ENCODE data around the gene ELL2.

Gene ELL2

GRCh38 chr5:95961617-95962474 lies at the start of gene ELL2:
ELL2 (minus strand) TSS chr5:95961851; CDS start chr5:95961721, 130 bp downstream.
- DNase-seq (ENCODE audit: low read depth): peak; percentile 93

GRCh38 chr5:96008987-96009647 lies 47.5 kb upstream of the ELL2 start:
- no peak for DNase-seq (ENCODE audit: low read depth)

GRCh38 chr5:96008487-96008886 lies 46.8 kb upstream of the ELL2 start:
- no peak for DNase-seq (ENCODE audit: low read depth)

- no peak for DNase-seq (ENCODE audit: low read depth)
These were observed 45.4 kb upstream of the ELL2 start for GRCh38 chr5:96007051-96007450.

GRCh38 chr5:96006291-96006690 lies 44.6 kb upstream of the ELL2 start:
- DNase-seq (ENCODE audit: low read depth): no peak

- DNase-seq (ENCODE audit: low read depth): no peak
These were observed 43.1 kb upstream of the ELL2 start for GRCh38 chr5:96004754-96005153.

GRCh38 chr5:96004087-96004486 lies 42.4 kb upstream of the ELL2 start:
- DNase-seq (ENCODE audit: low read depth): no peak

GRCh38 chr5:96001262-96001661 lies 39.6 kb upstream of the ELL2 start:
- DNase-seq (ENCODE audit: low read depth): no peak

GRCh38 chr5:96000308-96000707 lies 38.7 kb upstream of the ELL2 start:
- no peak for DNase-seq (ENCODE audit: low read depth)

GRCh38 chr5:95996904-95997723 lies 35.5 kb upstream of the ELL2 start:
- no peak for DNase-seq (ENCODE audit: low read depth)

- DNase-seq (ENCODE audit: low read depth): no peak
These were observed 34.4 kb upstream of the ELL2 start for GRCh38 chr5:95995962-95996489.

- DNase-seq (ENCODE audit: low read depth): no peak
These were observed 32.1 kb upstream of the ELL2 start for GRCh38 chr5:95993776-95994175.

- DNase-seq (ENCODE audit: low read depth): no peak
These were observed 31.6 kb upstream of the ELL2 start for GRCh38 chr5:95993266-95993665.

GRCh38 chr5:95989283-95990048 lies 27.8 kb upstream of the ELL2 start:
- no peak for DNase-seq (ENCODE audit: low read depth)

GRCh38 chr5:95988877-95989276 lies 27.2 kb upstream of the ELL2 start:
- no peak for DNase-seq (ENCODE audit: low read depth)

- DNase-seq (ENCODE audit: low read depth): no peak
These were observed 26.4 kb upstream of the ELL2 start for GRCh38 chr5:95988094-95988493.

GRCh38 chr5:95986937-95987520 lies 25.4 kb upstream of the ELL2 start:
- no peak for DNase-seq (ENCODE audit: low read depth)

GRCh38 chr5:95986001-95986400 lies 24.4 kb upstream of the ELL2 start:
- no peak for DNase-seq (ENCODE audit: low read depth)

GRCh38 chr5:95985249-95985648 lies 23.6 kb upstream of the ELL2 start:
- no peak for DNase-seq (ENCODE audit: low read depth)

- DNase-seq (ENCODE audit: low read depth): no peak
These were observed 22.8 kb upstream of the ELL2 start for GRCh38 chr5:95984287-95984938.

- no peak for DNase-seq (ENCODE audit: low read depth)
These were observed 21.9 kb upstream of the ELL2 start for GRCh38 chr5:95983509-95983908.
